ENCODE measurements around the gene ZMIZ1. TPM values are rescaled to one million over a fixed set of nuclear protein-coding genes. Genes with fewer than 3 reads are reported as not detected.

Gene ZMIZ1
- total RNA-seq, 1 donor from 2014 or later, result 85.2 TPM

GRCh38 chr10:79232864-79233263 lies 164.1 kb downstream of the ZMIZ1 start:
- no peak overlapping the region for H3K4me3 Mint-ChIP-seq (ENCODE audit: low read depth)
- H3K4me1 Mint-ChIP-seq (ENCODE audit: low read depth), result peaks cover 3% of the 10 kb centered on the region
- no peak overlapping the region for H3K27ac Mint-ChIP-seq
- TF ChIP-seq CTCF (IDR thresholded peaks at IDR 0.05; ENCODE audit: unreplicated experiment), result no peak
- H3K36me3 Mint-ChIP-seq (ENCODE audit: insufficient read depth), result peaks cover 16% of the 10 kb centered on the region
- H3K9me3 Mint-ChIP-seq (ENCODE audit: low read depth), result no peaks in the 10 kb centered on the region
- DNase-seq (ENCODE audit: low spot score, unreplicated experiment), result no peak
- H3K27me3 Mint-ChIP-seq, result no peaks in the 10 kb centered on the region

- no peak overlapping the region for H3K27ac Mint-ChIP-seq
- TF ChIP-seq CTCF (IDR thresholded peaks at IDR 0.05; ENCODE audit: unreplicated experiment), result no peak
- no peaks in the 10 kb centered on the region for H3K9me3 Mint-ChIP-seq (ENCODE audit: low read depth)
- H3K27me3 Mint-ChIP-seq, result no peaks in the 10 kb centered on the region
- H3K4me1 Mint-ChIP-seq (ENCODE audit: low read depth), result peaks cover 15% of the 10 kb centered on the region
- DNase-seq (ENCODE audit: low spot score, unreplicated experiment), result no peak
- H3K36me3 Mint-ChIP-seq (ENCODE audit: insufficient read depth), result peaks cover 15% of the 10 kb centered on the region
- no peak overlapping the region for H3K4me3 Mint-ChIP-seq (ENCODE audit: low read depth)
Measured at GRCh38 chr10:79234391-79235315, 165.9 kb downstream of the ZMIZ1 start.

- DNase-seq (ENCODE audit: low spot score, unreplicated experiment), result no peak
- Mint-ChIP-seq H3K4me3 (ENCODE audit: low read depth) (no peak overlapping the region), H3K36me3 (ENCODE audit: insufficient read depth) (peaks cover 13% of the 10 kb centered on the region), H3K27me3 (peaks cover under 1% of the 10 kb centered on the region), H3K9me3 (ENCODE audit: low read depth) (no peaks in the 10 kb centered on the region), H3K27ac (no peak overlapping the region), H3K4me1 (ENCODE audit: low read depth) (peaks cover 25% of the 10 kb centered on the region)
- no peak for TF ChIP-seq CTCF (IDR thresholded peaks at IDR 0.05; ENCODE audit: unreplicated experiment)
Measured at GRCh38 chr10:79235765-79236432, 167.1 kb downstream of the ZMIZ1 start.

GRCh38 chr10:79236433-79236765 lies 167.6 kb downstream of the ZMIZ1 start:
- no peak overlapping the region for H3K27ac Mint-ChIP-seq
- no peak for DNase-seq (ENCODE audit: low spot score, unreplicated experiment)
- H3K4me3 Mint-ChIP-seq (ENCODE audit: low read depth), result no peak overlapping the region
- peaks cover 13% of the 10 kb centered on the region for H3K36me3 Mint-ChIP-seq (ENCODE audit: insufficient read depth)
- TF ChIP-seq CTCF (IDR thresholded peaks at IDR 0.05; ENCODE audit: unreplicated experiment), result no peak
- H3K9me3 Mint-ChIP-seq (ENCODE audit: low read depth), result no peaks in the 10 kb centered on the region
- peaks cover 2% of the 10 kb centered on the region for H3K27me3 Mint-ChIP-seq
- H3K4me1 Mint-ChIP-seq (ENCODE audit: low read depth), result peaks cover 30% of the 10 kb centered on the region

GRCh38 chr10:79237454-79238157 lies 168.8 kb downstream of the ZMIZ1 start:
- no peak for DNase-seq (ENCODE audit: low spot score, unreplicated experiment)
- peaks cover 11% of the 10 kb centered on the region for H3K36me3 Mint-ChIP-seq (ENCODE audit: insufficient read depth)
- peaks cover 2% of the 10 kb centered on the region for H3K27me3 Mint-ChIP-seq
- H3K9me3 Mint-ChIP-seq (ENCODE audit: low read depth), result no peaks in the 10 kb centered on the region
- TF ChIP-seq CTCF (IDR thresholded peaks at IDR 0.05; ENCODE audit: unreplicated experiment), result no peak
- H3K4me1 Mint-ChIP-seq (ENCODE audit: low read depth), result peaks cover 37% of the 10 kb centered on the region
- H3K4me3 Mint-ChIP-seq (ENCODE audit: low read depth), result no peak overlapping the region
- H3K27ac Mint-ChIP-seq, result peak overlapping the region; percentile 13
